K562 (cell line): ENCODE measurements around the gene DCAF11. TPM values are rescaled to one million over a fixed set of nuclear protein-coding genes. Genes with fewer than 3 reads are reported as not detected.

ENCODE experiments used
- ATAC-seq: fragments of 200-7000 bp; cut with Tn5 transposase; 3 replicates; pipeline ENCODE4 v1.9.1; 2020; ENCODE audit warnings: moderate library complexity
- BruUV-seq: library from RNA; stranded (reverse); fragments of 400-500 nt; replicated peaks from 2 replicates; lab custom pipeline; 2021; lab: Mats Ljungman, UMichigan
- CTCF ChIA-PET: fragments of 300-600 bp; formaldehyde crosslinking; extraction: SDS; loops from one replicate; lab custom pipeline; 2021; ENCODE audit warnings: low intra/inter-chr PET ratio; lab: Yijun Ruan, JAX
- POLR2A ChIA-PET: fragments of 300-600, 350-650 bp; sonication (Branson Sonifier 250); formaldehyde crosslinking; extraction: SDS; loops from one replicate; lab custom pipeline; 2021; ENCODE audit warnings: antibody characterized with exemption, inconsistent platforms; lab: Yijun Ruan, JAX
- DNase-seq, 4 experiments: peaks; one replicate each; pipeline versions ENCODE4 v3.0.0 to v3.0.0-alpha.2; 2011 to 2018; ENCODE audit warnings: low spot score in 3 of 4, mixed read lengths in 3 of 4; ENCODE audit errors: extremely low read depth in 1 of 4
- FAIRE-seq: peaks from 2 replicates; lab custom pipeline; 2011; peaks lifted over from hg19 to GRCh38; lab: Jason Lieb, UNC
- H2AFZ ChIP-seq: 2 replicates; pipeline ENCODE4 v1.6.0; 2011; ENCODE audit warnings: low read depth, low read length, control low read depth, inconsistent platforms
- H3K27ac ChIP-seq: fragments of 200-600 bp; 3 replicates; pipeline ENCODE4 v1.8.0; 2011; ENCODE audit warnings: low read depth, mild to moderate bottlenecking, control low read depth, inconsistent platforms, low read length, moderate library complexity, mixed read lengths; ENCODE audit errors: extremely low read depth
- H3K27me3 ChIP-seq, 2 experiments: fragments of 300-600 bp in 1 of 2; 2 replicates in 1 of 2; 3 replicates in 1 of 2; pipeline versions ENCODE4 v1.6.0 to v1.8.0; 2011; ENCODE audit warnings: inconsistent platforms in 2 of 2, low read length in 2 of 2, mild to moderate bottlenecking in 1 of 2, mixed read lengths in 1 of 2, moderate library complexity in 1 of 2; ENCODE audit not compliant: control insufficient read depth in 2 of 2, insufficient read depth in 2 of 2
- H3K36me3 ChIP-seq: fragments of 300-600 bp; 3 replicates; pipeline ENCODE4 v1.8.0; 2011; ENCODE audit warnings: mild to moderate bottlenecking, low read length, inconsistent platforms; ENCODE audit not compliant: control insufficient read depth, insufficient read depth
- H3K4me1 ChIP-seq, 2 experiments: fragments of 200-600 bp in 1 of 2; replicated peaks in 1 of 2; 2 replicates in 1 of 2; 3 replicates in 1 of 2; pipeline versions ENCODE4 v1.5.1 to v1.8.0; 2011; ENCODE audit warnings: inconsistent platforms in 2 of 2, low read length in 2 of 2, mild to moderate bottlenecking in 1 of 2, mixed read lengths in 1 of 2, moderate library complexity in 1 of 2; ENCODE audit not compliant: control insufficient read depth in 2 of 2, insufficient read depth in 2 of 2
- H3K4me2 ChIP-seq: 2 replicates; pipeline ENCODE4 v1.6.1; 2011; ENCODE audit warnings: low read length, control low read depth, inconsistent platforms, mixed read lengths; ENCODE audit not compliant: insufficient read depth
- H3K4me3 ChIP-seq: fragments of 200-600 bp; sonication (generic), shearing (Covaris generic); 2 replicates; pipeline ENCODE4 v1.5.1; 2016; ENCODE audit warnings: control low read depth, inconsistent platforms
- H3K79me2 ChIP-seq: fragments of 200-600 bp; 3 replicates; pipeline ENCODE4 v1.8.0; 2011; ENCODE audit warnings: low read length, inconsistent platforms; ENCODE audit not compliant: control insufficient read depth, insufficient read depth
- H3K9ac ChIP-seq, 2 experiments: 2 replicates each; pipeline versions ENCODE4 v1.6.0 to v1.6.1; 2011; ENCODE audit warnings: low read depth in 2 of 2, low read length in 2 of 2, control low read depth in 1 of 2, inconsistent platforms in 1 of 2, mild to moderate bottlenecking in 1 of 2, mixed read lengths in 1 of 2; ENCODE audit not compliant: insufficient read depth in 1 of 2
- H3K9me1 ChIP-seq: one replicate; pipeline ENCODE4 v1.6.0; 2011; ENCODE audit warnings: inconsistent platforms, mild to moderate bottlenecking, low read length, moderate library complexity; ENCODE audit not compliant: control insufficient read depth, insufficient read depth
- H3K9me3 ChIP-seq: replicated peaks from 2 replicates; pipeline ENCODE4 v1.5.1; 2011; ENCODE audit warnings: low read depth, low read length, inconsistent platforms; ENCODE audit not compliant: control insufficient read depth, insufficient read depth
- H4K20me1 ChIP-seq: replicated peaks from 2 replicates; pipeline ENCODE4 v1.6.1; 2011; ENCODE audit warnings: low read length, inconsistent platforms, mixed read lengths; ENCODE audit not compliant: control insufficient read depth, insufficient read depth
- ARID3B ChIP-seq: fragments of 250-450 bp; sonication (Bioruptor Pico); IDR thresholded peaks from 2 replicates; pipeline ENCODE4 v1.4.0; 2020; ENCODE audit warnings: borderline replicate concordance
- CREB3 ChIP-seq: fragments of 450-650 bp; conservative IDR thresholded peaks from 2 replicates; pipeline ENCODE4 v1.6.1; 2016; ENCODE audit warnings: missing genetic modification characterization, low read depth, mild to moderate bottlenecking, missing compliant biosample characterization, moderate library complexity
- GATAD2A ChIP-seq: fragments of 450-650 bp; IDR thresholded peaks from 2 replicates; pipeline ENCODE4 v1.6.1; 2017
- IRF1 ChIP-seq: sonication (generic); formaldehyde crosslinking; IDR thresholded peaks from 2 replicates; pipeline ENCODE4 v1.8.0; 2022; ENCODE audit warnings: missing genetic modification reagents, mild to moderate bottlenecking, borderline replicate concordance
- KLF1 ChIP-seq: fragments of 450-650 bp; IDR thresholded peaks from 2 replicates; pipeline ENCODE4 v1.6.1; 2016; ENCODE audit warnings: missing genetic modification characterization, missing compliant biosample characterization
- MYC ChIP-seq, 2 experiments: fragments of 250-450 bp in 1 of 2; sonication (Bioruptor Pico) in 1 of 2; IDR thresholded peaks; 2 replicates each; pipeline versions ENCODE4 v1.5.1 to v1.6.1; 2012 to 2021; ENCODE audit warnings: low read depth in 2 of 2, borderline replicate concordance in 1 of 2, improper control_type of control experiment in 1 of 2, low read length in 1 of 2, mild to moderate bottlenecking in 1 of 2, moderate library complexity in 1 of 2
- TAF9B ChIP-seq: fragments of 450-650 bp; IDR thresholded peaks from 2 replicates; pipeline ENCODE4 v1.6.1; 2018; ENCODE audit warnings: mild to moderate bottlenecking; ENCODE audit not compliant: partially characterized antibody
- ZNF175 ChIP-seq: fragments of 200-800 bp; sonication (Bioruptor generic); IDR thresholded peaks from 2 replicates; pipeline ENCODE4 v1.6.1; 2016; ENCODE audit warnings: low read depth, mild to moderate bottlenecking, missing genetic modification characterization, missing compliant biosample characterization
- ZNF347 ChIP-seq: fragments of 450-650 bp; formaldehyde crosslinking; IDR thresholded peaks from 2 replicates; pipeline ENCODE4 v1.4.0; 2020; ENCODE audit warnings: low read depth, mild to moderate bottlenecking, moderate library complexity
- ZNF431 ChIP-seq: sonication (generic); formaldehyde crosslinking; IDR thresholded peaks from 2 replicates; pipeline ENCODE4 v1.8.0; 2022; ENCODE audit warnings: mild to moderate bottlenecking, missing genetic modification reagents
- ZNF740 ChIP-seq, 3 experiments: fragments of 200-800 bp in 1 of 3; sonication (Bioruptor generic) in 1 of 3; sonication (generic) in 1 of 3; formaldehyde crosslinking in 1 of 3; IDR thresholded peaks; 2 replicates each; pipeline versions ENCODE4 v1.6.1 to v1.8.0; 2016 to 2022; ENCODE audit warnings: mild to moderate bottlenecking in 2 of 3, missing compliant biosample characterization in 2 of 3, missing genetic modification characterization in 2 of 3, missing genetic modification reagents in 1 of 3
- WGBS: fragments of 100-300 bp; shearing (Covaris generic); methylation state at CpG from one replicate; pipeline ENCODE4 v1.1.6; 2016; ENCODE audit warnings: low coverage, mixed read lengths; ENCODE audit not compliant: insufficient coverage; ENCODE audit errors: missing lambda C conversion rate; 5-methylcytosine and 5-hydroxymethylcytosine counted together
- in situ Hi-C: fragments of 300-500 bp; cut with MboI; formaldehyde crosslinking; loops from 4 replicates; pipeline ENCODE4 v1.15.0; 2018; ENCODE audit warnings: inconsistent platforms, mixed read lengths
- intact Hi-C: fragments of 100-400 bp; cut with micrococcal nuclease; formaldehyde crosslinking; loops from 2 replicates; pipeline ENCODE4 v1.14.2; 2022
- polyA plus RNA-seq, 8 experiments: library from polyadenylated mRNA; depleted of rRNA in 4 of 8; stranded (reverse) in 5 of 8; unstranded in 3 of 8; fragments of >200 nt; fragmentation: Nextera tagmentation in 2 of 8; fragmentation: Illumina TruSeq in 1 of 8; extraction: Ambion mirVana in 2 of 8; extraction: Trizol in 1 of 8; gene quantifications; 2 replicates each; pipeline versions ENCODE4 v1.2.1 to v1.2.3, GENCODE V29; 2011 to 2014; ENCODE audit warnings: inconsistent platforms in 1 of 8, missing spikeins in 1 of 8
- total RNA-seq, 7 experiments: library from RNA; depleted of rRNA in 6 of 7; stranded (reverse); fragments of >200 nt in 6 of 7; fragmentation: Illumina TruSeq in 2 of 7; extraction: Trizol in 2 of 7; gene quantifications; 2 replicates each; pipeline versions ENCODE4 v1.2.1 to v1.2.3, GENCODE V29; 2011 to 2021; ENCODE audit warnings: low replicate concordance in 1 of 7

Gene DCAF11
- total and polyA plus RNA-seq, 9 of the 15 experiments (the other 6 are each of a cell fraction or from before 2014, with no cell fraction given) = 8.5 to 46.2 (median 36.4) TPM

GRCh38 chr14:24131549-24131966 lies 17.0 kb downstream of the DCAF11 start:
- Histone ChIP-seq H3K9me3 (no peaks in the 10 kb centered on the region), H3K27me3 (no peaks in the 10 kb centered on the region), H3K9me1 (no peaks in the 10 kb centered on the region), H3K4me3 (no peak overlapping the region), H3K79me2 (peaks cover under 1% of the 10 kb centered on the region; the same call in 1 of the 3 replicates), H3K36me3 (no peaks in the 10 kb centered on the region), H3K4me1 (peaks cover 4 to 23% of the 10 kb centered on the region in 2 experiments; a peak in 4 of 5 replicates), H4K20me1 (no peaks in the 10 kb centered on the region), H3K27ac (no peak overlapping the region), H2AFZ (no peak overlapping the region), H3K4me2 (no peak overlapping the region), H3K9ac (no peak overlapping the region)
- TF ChIP-seq TAF9B (no peak), ZNF175 (CRISPR knock-in tag) (no peak), KLF1 (tag) (no peak), ZNF347 (CRISPR knock-in tag) (no peak), MYC (IDR thresholded peaks at IDR 0.05; ENCODE audit: low read depth, low read length) (no peak), MYC (CRISPR knock-in tag; IDR thresholded peaks at IDR 0.05; ENCODE audit: borderline replicate concordance, low read depth) (no peak), ARID3B (CRISPR knock-in tag) (no peak), GATAD2A (no peak), IRF1 (CRISPR knock-in tag) (no peak), CREB3 (tag) (no peak), ZNF431 (CRISPR knock-in tag) (no peak), ZNF740 (CRISPR knock-in tag; IDR thresholded peaks at IDR 0.05) (no peak), ZNF740 (tag; IDR thresholded peaks at IDR 0.05) (no peak)
- ATAC-seq = no peak
- no peak for DNase-seq
- WGBS = 88% methylated on average over 8 of the region's 15 CpGs
- in situ Hi-C loops = no loop called here
- no TSS peak for BruUV-seq
- intact Hi-C loops = no loop called here
- ChIA-PET CTCF (no interaction called here), POLR2A (no interaction called here)
- no peak for FAIRE-seq
